ENCODE measurements around the gene PTPRN2. TPM values are rescaled to one million over a fixed set of nuclear protein-coding genes. Genes with fewer than 3 reads are reported as not detected.

PTPRN2 gene
- total RNA-seq, 2 experiments from 2014 or later = 0.70 TPM; not detected in 1

DNA sequence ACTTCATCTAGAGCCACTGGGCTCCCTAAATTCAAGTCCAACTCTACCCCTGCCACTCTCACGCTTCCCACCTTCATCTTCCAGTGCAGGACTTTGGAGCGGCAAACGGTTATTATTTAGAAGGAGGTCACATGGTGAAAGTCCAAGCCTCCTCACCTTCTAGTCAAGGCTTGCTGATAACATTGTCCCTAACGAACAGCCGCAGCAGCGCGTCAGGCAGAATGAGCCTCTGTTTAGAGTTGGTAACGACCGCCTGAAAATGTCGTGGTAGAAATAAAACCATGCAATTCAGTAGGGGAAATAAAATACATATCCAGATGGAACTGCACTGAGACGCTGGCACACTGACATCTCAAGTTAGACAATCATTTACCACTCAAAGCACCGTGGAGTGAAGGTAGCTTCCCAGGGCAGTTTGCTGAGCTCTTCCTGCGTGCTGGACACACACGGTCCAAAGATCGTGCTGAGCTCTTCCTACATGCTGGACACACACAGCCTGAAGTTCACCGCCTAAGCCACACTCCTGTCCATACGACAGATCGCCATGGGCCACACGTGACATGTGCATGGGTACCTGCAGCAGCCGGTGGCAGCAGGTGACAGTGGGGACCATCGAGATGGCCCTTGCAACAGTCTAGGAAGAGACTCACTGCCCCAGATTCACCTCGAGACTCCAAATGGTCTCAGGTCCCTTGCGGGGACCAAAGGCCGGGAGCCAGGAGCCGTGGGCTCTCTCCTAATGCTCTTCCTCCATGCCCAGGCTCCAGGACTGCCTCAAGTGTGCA, 323.5 kb downstream of the PTPRN2 start:
- no peaks in the 10 kb centered on the region for H3K79me2 ChIP-seq (ENCODE audit: insufficient read depth, low read depth, low read length)
- no peak overlapping the region for H2AFZ ChIP-seq (ENCODE audit: low read length)
- peaks cover 8% of the 10 kb centered on the region; the same call in 1 of the 2 replicates for H3K9me3 ChIP-seq (ENCODE audit: low read length)
- no peaks in the 10 kb centered on the region for H3K9me2 ChIP-seq (ENCODE audit: insufficient read depth, low read length)
- ChIA-PET POLR2A (no interaction called here), CTCF (ENCODE audit: unreplicated experiment) (no interaction called here)
- no peak overlapping the region for H3K4me2 ChIP-seq (ENCODE audit: low read length)
- TF ChIP-seq, protein P1, sequence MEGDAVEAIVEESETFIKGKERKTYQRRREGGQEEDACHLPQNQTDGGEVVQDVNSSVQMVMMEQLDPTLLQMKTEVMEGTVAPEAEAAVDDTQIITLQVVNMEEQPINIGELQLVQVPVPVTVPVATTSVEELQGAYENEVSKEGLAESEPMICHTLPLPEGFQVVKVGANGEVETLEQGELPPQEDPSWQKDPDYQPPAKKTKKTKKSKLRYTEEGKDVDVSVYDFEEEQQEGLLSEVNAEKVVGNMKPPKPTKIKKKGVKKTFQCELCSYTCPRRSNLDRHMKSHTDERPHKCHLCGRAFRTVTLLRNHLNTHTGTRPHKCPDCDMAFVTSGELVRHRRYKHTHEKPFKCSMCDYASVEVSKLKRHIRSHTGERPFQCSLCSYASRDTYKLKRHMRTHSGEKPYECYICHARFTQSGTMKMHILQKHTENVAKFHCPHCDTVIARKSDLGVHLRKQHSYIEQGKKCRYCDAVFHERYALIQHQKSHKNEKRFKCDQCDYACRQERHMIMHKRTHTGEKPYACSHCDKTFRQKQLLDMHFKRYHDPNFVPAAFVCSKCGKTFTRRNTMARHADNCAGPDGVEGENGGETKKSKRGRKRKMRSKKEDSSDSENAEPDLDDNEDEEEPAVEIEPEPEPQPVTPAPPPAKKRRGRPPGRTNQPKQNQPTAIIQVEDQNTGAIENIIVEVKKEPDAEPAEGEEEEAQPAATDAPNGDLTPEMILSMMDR (conservative IDR thresholded peaks at IDR 0.05; ENCODE audit: low read length) = no peak
- TF ChIP-seq EZH2phosphoT487 (IDR thresholded peaks at IDR 0.05; ENCODE audit: borderline replicate concordance, low read depth, low read length) = no peak
- H4K20me1 ChIP-seq (ENCODE audit: insufficient read depth, low read length) = no peaks in the 10 kb centered on the region
- DNase-seq (ENCODE audit: low spot score) = no peak
- intact Hi-C loops (cut with micrococcal nuclease; ENCODE audit: unreplicated experiment) = no loop called here
- H3K4me3 ChIP-seq (ENCODE audit: low read depth, low read length, poor library complexity, severe bottlenecking) = no peak overlapping the region
- no peaks in the 10 kb centered on the region for H3K36me3 ChIP-seq (ENCODE audit: insufficient read depth, low read length)
- H3K4me1 ChIP-seq (ENCODE audit: insufficient read depth, low read length, poor library complexity, severe bottlenecking) = no peaks in the 10 kb centered on the region
- no peak overlapping the region for H3K27ac ChIP-seq (ENCODE audit: low read depth, low read length, poor library complexity, severe bottlenecking)
- no TSS peak for BruUV-seq (replicated peaks)

DNA sequence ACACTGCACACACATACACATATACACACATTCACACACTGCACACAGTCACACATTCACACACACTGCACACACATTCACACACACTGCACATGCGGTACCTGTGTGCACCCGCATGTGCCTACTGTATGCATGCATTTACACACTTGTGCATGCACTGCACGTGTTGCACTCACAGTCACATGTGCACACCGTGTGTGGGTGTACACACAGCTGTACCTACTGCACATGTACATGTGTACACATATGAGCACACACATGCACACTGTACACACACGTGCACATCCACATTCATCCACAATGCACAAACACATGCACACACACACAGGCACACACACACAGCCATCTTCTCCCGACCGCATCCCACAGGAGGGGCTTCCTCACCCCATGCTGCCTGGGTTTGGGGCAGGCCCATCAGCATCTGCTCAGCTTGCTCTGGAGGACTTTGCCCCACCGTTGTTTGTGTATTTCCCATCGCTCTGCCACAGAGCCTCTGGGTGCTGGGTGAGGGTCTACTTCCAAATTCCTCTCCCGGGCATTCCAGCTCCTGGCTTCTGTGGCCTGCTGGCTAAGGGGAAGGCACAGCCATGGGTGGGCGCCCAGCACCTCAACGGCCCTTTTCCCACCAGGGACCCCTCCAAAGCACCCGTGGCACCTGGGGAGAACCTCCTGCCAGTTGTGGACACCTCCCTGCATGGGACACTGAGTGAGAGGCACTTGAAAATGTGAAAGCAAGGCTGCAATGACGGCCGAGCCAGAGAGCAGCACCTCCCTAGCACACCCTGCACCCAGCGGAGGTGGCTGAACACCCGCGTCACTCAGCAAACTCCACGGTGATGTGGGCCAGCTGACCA, 324.3 kb downstream of the PTPRN2 start:
- TF ChIP-seq EZH2phosphoT487 (IDR thresholded peaks at IDR 0.05; ENCODE audit: borderline replicate concordance, low read depth, low read length) = no peak
- TF ChIP-seq, protein P1 (conservative IDR thresholded peaks at IDR 0.05; ENCODE audit: low read length) = no peak
- H3K27ac ChIP-seq (ENCODE audit: low read depth, low read length, poor library complexity, severe bottlenecking) = no peak overlapping the region
- H3K4me3 ChIP-seq (ENCODE audit: low read depth, low read length, poor library complexity, severe bottlenecking) = no peak overlapping the region
- POLR2A ChIA-PET = no interaction called here
- BruUV-seq (replicated peaks) = no TSS peak
- H3K9me2 ChIP-seq (ENCODE audit: insufficient read depth, low read length) = no peaks in the 10 kb centered on the region
- no peaks in the 10 kb centered on the region for H3K36me3 ChIP-seq (ENCODE audit: insufficient read depth, low read length)
- H2AFZ ChIP-seq (ENCODE audit: low read length) = no peak overlapping the region
- intact Hi-C loops (cut with micrococcal nuclease; ENCODE audit: unreplicated experiment) = no loop called here
- DNase-seq (ENCODE audit: low spot score) = no peak
- H3K9me3 ChIP-seq (ENCODE audit: low read length) = peaks cover 8% of the 10 kb centered on the region; the same call in 1 of the 2 replicates
- CTCF ChIA-PET (ENCODE audit: unreplicated experiment) = no interaction called here
- no peaks in the 10 kb centered on the region for H4K20me1 ChIP-seq (ENCODE audit: insufficient read depth, low read length)
- no peaks in the 10 kb centered on the region for H3K79me2 ChIP-seq (ENCODE audit: insufficient read depth, low read depth, low read length)
- H3K4me2 ChIP-seq (ENCODE audit: low read length) = no peak overlapping the region
- H3K4me1 ChIP-seq (ENCODE audit: insufficient read depth, low read length, poor library complexity, severe bottlenecking) = no peaks in the 10 kb centered on the region

Measured in OCI-LY7 (cell line).